Measurements from ENCODE around the gene PHYKPL. TPM values are rescaled to one million over a fixed set of nuclear protein-coding genes. Genes with fewer than 3 reads are reported as not detected.
A peak's percentile ranks its signal among the peaks of the same experiment; 100 is the strongest.

The PHYKPL gene
- total RNA-seq, 1 experiment from 2014 or later = 41.7 TPM

DNA sequence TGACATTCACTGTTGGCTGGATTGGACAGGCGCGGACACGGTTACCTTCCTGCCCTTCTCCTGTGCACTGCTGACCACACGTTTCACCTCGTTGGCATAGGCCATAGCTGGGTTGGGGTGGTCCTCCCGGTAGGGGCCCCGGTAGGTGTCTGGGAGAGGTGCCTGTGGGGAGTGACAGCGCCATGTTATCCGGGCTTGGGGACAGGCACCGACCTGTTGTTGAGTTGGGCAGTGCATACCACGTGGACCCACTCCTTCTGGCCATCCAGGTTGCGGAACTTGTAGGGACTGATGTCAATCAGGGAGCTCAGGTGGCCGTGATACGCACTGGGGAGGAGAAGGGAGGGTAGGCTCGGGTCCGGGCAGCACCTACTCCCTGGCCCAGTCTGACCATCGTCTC is 8.2 kb downstream of the PHYKPL start:
- ChIA-PET CTCF (interaction anchor here (0.6 to 2.3 kb wide), 4 partner anchors 11 to 366 kb away, joined by 3 to 13 read pairs (median 3); partner anchors contain the start of gene COL23A1), POLR2A (interaction anchor here (0.6 to 1.2 kb wide), 3 partner anchors 12 to 1952 kb away, joined by 3 to 8 read pairs (median 4); partner anchors contain the start of gene HNRNPAB)
- Mint-ChIP-seq H3K9me3 (peaks cover 8% of the 10 kb centered on the region; the same call in 1 of the 2 replicates), H3K36me3 (peaks cover 49% of the 10 kb centered on the region), H3K4me1 (peaks cover 18% of the 10 kb centered on the region), H3K4me3 (no peak overlapping the region), H3K27me3 (ENCODE audit: low read depth) (0 out of 2 replicates have a peak, but pooled peaks cover 2% of the 10 kb centered on the region), H3K27ac (no peak overlapping the region)
- ATAC-seq (no peak), DNase-seq (ENCODE audit: low spot score) (no peak)
- TF ChIP-seq MYBL2 (CRISPR knock-in tag; IDR thresholded peaks at IDR 0.05) = 0 out of 2 replicates have a peak, but pooled peaks have one; percentile 24
- no peak for TF ChIP-seq SMAD4 (CRISPR knock-in tag; IDR thresholded peaks at IDR 0.05)
- TF ChIP-seq, protein P1, sequence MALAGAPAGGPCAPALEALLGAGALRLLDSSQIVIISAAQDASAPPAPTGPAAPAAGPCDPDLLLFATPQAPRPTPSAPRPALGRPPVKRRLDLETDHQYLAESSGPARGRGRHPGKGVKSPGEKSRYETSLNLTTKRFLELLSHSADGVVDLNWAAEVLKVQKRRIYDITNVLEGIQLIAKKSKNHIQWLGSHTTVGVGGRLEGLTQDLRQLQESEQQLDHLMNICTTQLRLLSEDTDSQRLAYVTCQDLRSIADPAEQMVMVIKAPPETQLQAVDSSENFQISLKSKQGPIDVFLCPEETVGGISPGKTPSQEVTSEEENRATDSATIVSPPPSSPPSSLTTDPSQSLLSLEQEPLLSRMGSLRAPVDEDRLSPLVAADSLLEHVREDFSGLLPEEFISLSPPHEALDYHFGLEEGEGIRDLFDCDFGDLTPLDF (CRISPR knock-in tag; IDR thresholded peaks at IDR 0.05) = no peak
- TF ChIP-seq NR2C2 (CRISPR knock-in tag; IDR thresholded peaks at IDR 0.05) = no peak

DNA sequence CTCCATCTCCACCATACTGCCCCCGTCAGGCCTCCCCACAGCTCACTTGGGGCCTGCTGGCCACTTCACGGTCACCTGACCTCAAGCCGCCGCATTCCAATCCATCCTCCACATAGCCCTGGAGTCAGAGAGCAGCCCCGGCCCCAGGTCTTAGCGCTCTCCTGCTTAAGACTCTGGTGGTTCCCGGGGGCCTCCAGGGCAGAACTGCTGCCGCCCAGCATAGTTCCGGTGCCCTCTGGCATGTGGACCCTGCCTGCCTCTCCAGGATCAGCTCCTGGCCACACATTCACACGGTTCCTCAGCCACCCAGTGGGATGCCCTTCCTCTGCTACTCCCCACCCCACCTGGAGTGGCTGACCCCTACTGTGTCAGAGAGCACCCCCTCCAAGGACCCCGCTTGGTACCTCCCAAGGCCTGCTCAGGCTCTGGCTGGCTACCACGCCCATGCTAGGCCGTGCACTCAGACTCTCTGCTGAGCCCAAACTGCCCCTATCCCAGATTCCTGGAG is 8.7 kb downstream of the PHYKPL start:
- no peak overlapping the region for H3K4me3 Mint-ChIP-seq
- H3K27me3 Mint-ChIP-seq (ENCODE audit: low read depth) = 0 out of 2 replicates have a peak, but pooled peaks cover 2% of the 10 kb centered on the region
- peaks cover 49% of the 10 kb centered on the region for H3K36me3 Mint-ChIP-seq
- POLR2A ChIA-PET = interaction anchor here (0.6 to 1.2 kb wide), 2 partner anchors 11 to 1953 kb away, joined by 4 to 8 read pairs; no protein-coding TSS in a partner anchor
- CTCF ChIA-PET = interaction anchor here (0.6 to 2.3 kb wide), 9 partner anchors 9 to 56 kb away, joined by 3 to 13 read pairs (median 3); partner anchors contain the start of gene PHYKPL
- DNase-seq (ENCODE audit: low spot score) = peak; percentile 68
- TF ChIP-seq, protein P2, sequence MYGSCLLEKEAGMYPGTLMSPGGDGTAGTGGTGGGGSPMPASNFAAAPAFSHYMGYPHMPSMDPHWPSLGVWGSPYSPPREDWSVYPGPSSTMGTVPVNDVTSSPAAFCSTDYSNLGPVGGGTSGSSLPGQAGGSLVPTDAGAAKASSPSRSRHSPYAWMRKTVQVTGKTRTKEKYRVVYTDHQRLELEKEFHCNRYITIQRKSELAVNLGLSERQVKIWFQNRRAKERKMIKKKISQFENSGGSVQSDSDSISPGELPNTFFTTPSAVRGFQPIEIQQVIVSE (CRISPR knock-in tag; IDR thresholded peaks at IDR 0.05; ENCODE audit: borderline replicate concordance) = no peak
- TF ChIP-seq, protein P3, sequence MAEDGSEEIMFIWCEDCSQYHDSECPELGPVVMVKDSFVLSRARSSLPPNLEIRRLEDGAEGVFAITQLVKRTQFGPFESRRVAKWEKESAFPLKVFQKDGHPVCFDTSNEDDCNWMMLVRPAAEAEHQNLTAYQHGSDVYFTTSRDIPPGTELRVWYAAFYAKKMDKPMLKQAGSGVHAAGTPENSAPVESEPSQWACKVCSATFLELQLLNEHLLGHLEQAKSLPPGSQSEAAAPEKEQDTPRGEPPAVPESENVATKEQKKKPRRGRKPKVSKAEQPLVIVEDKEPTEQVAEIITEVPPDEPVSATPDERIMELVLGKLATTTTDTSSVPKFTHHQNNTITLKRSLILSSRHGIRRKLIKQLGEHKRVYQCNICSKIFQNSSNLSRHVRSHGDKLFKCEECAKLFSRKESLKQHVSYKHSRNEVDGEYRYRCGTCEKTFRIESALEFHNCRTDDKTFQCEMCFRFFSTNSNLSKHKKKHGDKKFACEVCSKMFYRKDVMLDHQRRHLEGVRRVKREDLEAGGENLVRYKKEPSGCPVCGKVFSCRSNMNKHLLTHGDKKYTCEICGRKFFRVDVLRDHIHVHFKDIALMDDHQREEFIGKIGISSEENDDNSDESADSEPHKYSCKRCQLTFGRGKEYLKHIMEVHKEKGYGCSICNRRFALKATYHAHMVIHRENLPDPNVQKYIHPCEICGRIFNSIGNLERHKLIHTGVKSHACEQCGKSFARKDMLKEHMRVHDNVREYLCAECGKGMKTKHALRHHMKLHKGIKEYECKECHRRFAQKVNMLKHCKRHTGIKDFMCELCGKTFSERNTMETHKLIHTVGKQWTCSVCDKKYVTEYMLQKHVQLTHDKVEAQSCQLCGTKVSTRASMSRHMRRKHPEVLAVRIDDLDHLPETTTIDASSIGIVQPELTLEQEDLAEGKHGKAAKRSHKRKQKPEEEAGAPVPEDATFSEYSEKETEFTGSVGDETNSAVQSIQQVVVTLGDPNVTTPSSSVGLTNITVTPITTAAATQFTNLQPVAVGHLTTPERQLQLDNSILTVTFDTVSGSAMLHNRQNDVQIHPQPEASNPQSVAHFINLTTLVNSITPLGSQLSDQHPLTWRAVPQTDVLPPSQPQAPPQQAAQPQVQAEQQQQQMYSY (CRISPR knock-in tag; IDR thresholded peaks at IDR 0.05) = peak; percentile 89
- no peak for TF ChIP-seq GRHL2 (CRISPR knock-in tag; IDR thresholded peaks at IDR 0.05; ENCODE audit: insufficient replicate concordance, severe bottlenecking)
- TF ChIP-seq, protein P4, sequence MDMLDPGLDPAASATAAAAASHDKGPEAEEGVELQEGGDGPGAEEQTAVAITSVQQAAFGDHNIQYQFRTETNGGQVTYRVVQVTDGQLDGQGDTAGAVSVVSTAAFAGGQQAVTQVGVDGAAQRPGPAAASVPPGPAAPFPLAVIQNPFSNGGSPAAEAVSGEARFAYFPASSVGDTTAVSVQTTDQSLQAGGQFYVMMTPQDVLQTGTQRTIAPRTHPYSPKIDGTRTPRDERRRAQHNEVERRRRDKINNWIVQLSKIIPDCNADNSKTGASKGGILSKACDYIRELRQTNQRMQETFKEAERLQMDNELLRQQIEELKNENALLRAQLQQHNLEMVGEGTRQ (CRISPR knock-in tag; IDR thresholded peaks at IDR 0.05) = peak; percentile 81
- 0 out of 2 replicates have a peak, but pooled peaks have one; percentile 10 for TF ChIP-seq NFATC4 (CRISPR knock-in tag; IDR thresholded peaks at IDR 0.05)
- no peak for TF ChIP-seq NR3C1 (CRISPR knock-in tag; conservative IDR thresholded peaks at IDR 0.05; ENCODE audit: low read depth)
- TF ChIP-seq, protein P5, sequence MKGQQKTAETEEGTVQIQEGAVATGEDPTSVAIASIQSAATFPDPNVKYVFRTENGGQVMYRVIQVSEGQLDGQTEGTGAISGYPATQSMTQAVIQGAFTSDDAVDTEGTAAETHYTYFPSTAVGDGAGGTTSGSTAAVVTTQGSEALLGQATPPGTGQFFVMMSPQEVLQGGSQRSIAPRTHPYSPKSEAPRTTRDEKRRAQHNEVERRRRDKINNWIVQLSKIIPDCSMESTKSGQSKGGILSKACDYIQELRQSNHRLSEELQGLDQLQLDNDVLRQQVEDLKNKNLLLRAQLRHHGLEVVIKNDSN (CRISPR knock-in tag; IDR thresholded peaks at IDR 0.05) = peak; percentile 82
- H3K4me1 Mint-ChIP-seq = peaks cover 18% of the 10 kb centered on the region
- peak; percentile 82 for ATAC-seq
- no peak overlapping the region for H3K27ac Mint-ChIP-seq
- H3K9me3 Mint-ChIP-seq = peaks cover 8% of the 10 kb centered on the region

DNA sequence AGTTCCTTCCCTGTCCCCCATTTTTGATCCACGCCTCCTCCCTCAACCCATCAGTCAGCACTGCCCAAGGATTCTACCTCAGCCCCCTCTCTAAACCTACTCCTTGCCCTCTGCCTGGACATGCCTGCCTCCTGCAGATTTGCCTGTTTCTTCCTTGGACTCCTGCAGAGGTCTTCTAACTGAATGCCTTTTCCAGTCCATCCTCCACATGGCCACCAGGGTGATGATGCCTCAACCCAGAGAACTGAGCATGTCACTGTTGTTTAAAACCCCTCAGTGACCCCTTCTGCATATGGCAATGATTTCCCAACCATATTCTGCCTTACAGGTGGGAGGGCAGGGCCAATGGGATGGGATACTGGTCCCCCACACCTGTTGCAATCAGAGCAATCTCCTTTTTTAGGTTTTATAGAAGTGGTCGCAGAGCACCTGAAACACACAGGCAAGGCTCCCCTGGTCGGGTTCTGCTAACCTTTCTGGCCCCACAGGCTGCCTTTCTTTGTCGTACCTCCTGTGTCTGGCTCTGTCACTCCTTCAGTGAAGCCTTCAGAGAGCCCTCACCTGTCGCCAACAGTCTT is 9.3 kb downstream of the PHYKPL start:
- Mint-ChIP-seq H3K27me3 (ENCODE audit: low read depth) (0 out of 2 replicates have a peak, but pooled peaks cover 2% of the 10 kb centered on the region), H3K4me1 (peaks cover 18% of the 10 kb centered on the region), H3K36me3 (peaks cover 49% of the 10 kb centered on the region), H3K4me3 (no peak overlapping the region), H3K9me3 (peaks cover 8% of the 10 kb centered on the region), H3K27ac (0 out of 2 replicates have a peak overlapping the region, but pooled peaks have one; percentile 58)
- ChIA-PET CTCF (interaction anchor here (0.6 to 2.3 kb wide), 6 partner anchors 9 to 16 kb away, joined by 3 to 13 read pairs (median 4); partner anchors contain the start of gene PHYKPL), POLR2A (interaction anchor here (1.2 kb wide), 1 partner anchor 10 kb away, joined by 8 read pairs; no protein-coding TSS in a partner anchor)
- DNase-seq (ENCODE audit: low spot score) (no peak), ATAC-seq (peak; percentile 20)
- TF ChIP-seq JAZF1 (CRISPR knock-in tag; IDR thresholded peaks at IDR 0.05) (no peak), ZNF232 (CRISPR knock-in tag; IDR thresholded peaks at IDR 0.05) (no peak), KAT7 (CRISPR knock-in tag; IDR thresholded peaks at IDR 0.05; ENCODE audit: borderline replicate concordance) (no peak)
- TF ChIP-seq, protein P6, sequence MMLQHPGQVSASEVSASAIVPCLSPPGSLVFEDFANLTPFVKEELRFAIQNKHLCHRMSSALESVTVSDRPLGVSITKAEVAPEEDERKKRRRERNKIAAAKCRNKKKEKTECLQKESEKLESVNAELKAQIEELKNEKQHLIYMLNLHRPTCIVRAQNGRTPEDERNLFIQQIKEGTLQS (CRISPR knock-in tag; conservative IDR thresholded peaks at IDR 0.05) = no peak

Data from WTC11 (cell line).